H9 (cell line): Measurements from ENCODE around the gene TBCK. TPM values are rescaled to one million over a fixed set of nuclear protein-coding genes. Genes with fewer than 3 reads are reported as not detected.

ENCODE experiments used
- DNase-seq: peaks from one replicate; pipeline ENCODE4 v3.0.0-alpha.2; 2017
- H2AFZ ChIP-seq: one replicate; pipeline ENCODE4 v1.6.1; 2013; ENCODE audit warnings: mild to moderate bottlenecking, low read length, control low read depth, moderate library complexity
- H2AK5ac ChIP-seq: 2 replicates; pipeline ENCODE4 v1.6.1; 2013; ENCODE audit warnings: low read length, control low read depth, mixed read lengths; ENCODE audit not compliant: insufficient read length
- H2BK120ac ChIP-seq: one replicate; pipeline ENCODE4 v1.6.1; 2013; ENCODE audit warnings: low read depth, mild to moderate bottlenecking, low read length, control low read depth, inconsistent platforms; ENCODE audit not compliant: poor library complexity, severe bottlenecking
- H2BK12ac ChIP-seq: 2 replicates; pipeline ENCODE4 v1.6.1; 2013; ENCODE audit warnings: low read length, control low read depth, mixed read lengths, low read depth; ENCODE audit not compliant: insufficient read length
- H2BK15ac ChIP-seq: 2 replicates; pipeline ENCODE4 v1.6.1; 2013; ENCODE audit warnings: low read depth, low read length, control low read depth
- H2BK20ac ChIP-seq: one replicate; pipeline ENCODE4 v1.6.1; 2013; ENCODE audit warnings: low read depth, mild to moderate bottlenecking, low read length, control low read depth, inconsistent platforms; ENCODE audit not compliant: poor library complexity, severe bottlenecking
- H2BK5ac ChIP-seq: 2 replicates; pipeline ENCODE4 v1.6.1; 2013; ENCODE audit warnings: low read length, control low read depth, mixed read lengths; ENCODE audit not compliant: insufficient read length
- H3K14ac ChIP-seq: 2 replicates; pipeline ENCODE4 v1.6.1; 2013; ENCODE audit warnings: low read length, control low read depth; ENCODE audit not compliant: insufficient read depth
- H3K18ac ChIP-seq: 2 replicates; pipeline ENCODE4 v1.6.1; 2013; ENCODE audit warnings: low read depth, mild to moderate bottlenecking, mixed read lengths, low read length, control low read depth; ENCODE audit not compliant: insufficient read length
- H3K23ac ChIP-seq: 2 replicates; pipeline ENCODE4 v1.6.1; 2013; ENCODE audit warnings: low read length, control low read depth, mixed read lengths, low read depth; ENCODE audit not compliant: insufficient read length
- H3K23me2 ChIP-seq: 2 replicates; pipeline ENCODE4 v1.6.1; 2013; ENCODE audit warnings: low read depth, mild to moderate bottlenecking, mixed read lengths, low read length, control low read depth; ENCODE audit not compliant: insufficient read length, poor library complexity, severe bottlenecking
- H3K27ac ChIP-seq: 2 replicates; pipeline ENCODE4 v1.5.1; 2013; ENCODE audit warnings: low read length, control low read depth, mixed read lengths, low read depth; ENCODE audit not compliant: insufficient read length
- H3K27me3 ChIP-seq: 2 replicates; pipeline ENCODE4 v1.6.1; 2013; ENCODE audit warnings: low read length, control low read depth, inconsistent platforms; ENCODE audit not compliant: insufficient read depth
- H3K4ac ChIP-seq: 2 replicates; pipeline ENCODE4 v1.6.1; 2013; ENCODE audit warnings: low read depth, mild to moderate bottlenecking, control low read depth, inconsistent platforms, low read length, moderate library complexity
- H3K4me1 ChIP-seq: 2 replicates; pipeline ENCODE4 v1.6.1; 2013; ENCODE audit warnings: low read length, control low read depth, inconsistent platforms; ENCODE audit not compliant: insufficient read depth
- H3K4me2 ChIP-seq: 2 replicates; pipeline ENCODE4 v1.6.1; 2013; ENCODE audit warnings: low read length, control low read depth, mixed read lengths; ENCODE audit not compliant: insufficient read length, insufficient read depth
- H3K56ac ChIP-seq: 2 replicates; pipeline ENCODE4 v1.6.1; 2013; ENCODE audit warnings: low read depth, mild to moderate bottlenecking, mixed read lengths, low read length, control low read depth; ENCODE audit not compliant: insufficient read length
- H3K79me1 ChIP-seq: 2 replicates; pipeline ENCODE4 v1.6.1; 2013; ENCODE audit warnings: low read depth, mild to moderate bottlenecking, moderate library complexity, low read length, control low read depth, inconsistent platforms; ENCODE audit not compliant: insufficient read depth, poor library complexity, severe bottlenecking
- H3K79me2 ChIP-seq: 2 replicates; pipeline ENCODE4 v1.6.1; 2013; ENCODE audit warnings: low read length, control low read depth, inconsistent platforms; ENCODE audit not compliant: insufficient read depth
- H3K9ac ChIP-seq: 2 replicates; pipeline ENCODE4 v1.6.1; 2013; ENCODE audit warnings: low read length, control low read depth, mixed read lengths; ENCODE audit not compliant: insufficient read length; ENCODE audit errors: extremely low read depth
- H3K9me3 ChIP-seq: one replicate; pipeline ENCODE4 v1.6.1; 2013; ENCODE audit warnings: low read depth, low read length, inconsistent platforms; ENCODE audit not compliant: control insufficient read depth
- H3T11ph ChIP-seq: one replicate; pipeline ENCODE4 v1.6.1; 2013; ENCODE audit warnings: mild to moderate bottlenecking, low read length, control low read depth, inconsistent platforms
- H4K20me1 ChIP-seq: one replicate; pipeline ENCODE4 v1.6.1; 2013; ENCODE audit not compliant: control insufficient read depth, insufficient read length, insufficient read depth
- H4K5ac ChIP-seq: 2 replicates; pipeline ENCODE4 v1.6.1; 2013; ENCODE audit warnings: low read depth, mild to moderate bottlenecking, mixed read lengths, low read length, control low read depth; ENCODE audit not compliant: insufficient read length
- H4K8ac ChIP-seq: replicated peaks from 2 replicates; pipeline ENCODE4 v1.6.1; 2013; ENCODE audit warnings: low read length, control low read depth, mixed read lengths, low read depth; ENCODE audit not compliant: insufficient read length
- H4K91ac ChIP-seq: 2 replicates; pipeline ENCODE4 v1.6.1; 2013; ENCODE audit warnings: low read depth, mild to moderate bottlenecking, moderate library complexity, mixed read lengths, low read length, control low read depth; ENCODE audit not compliant: insufficient read length
- H3K27ac Mint-ChIP-seq, 3 experiments: 2 replicates in 2 of 3; 3 replicates in 1 of 3; pipeline ENCODE4 v1.8.0; 2020 to 2021; ENCODE audit warnings: mixed read lengths in 3 of 3, mild to moderate bottlenecking in 1 of 3, moderate library complexity in 1 of 3
- H3K27me3 Mint-ChIP-seq: 2 replicates; pipeline ENCODE4 v1.8.0; 2021; ENCODE audit warnings: low read depth, mild to moderate bottlenecking, moderate library complexity, mixed read lengths
- H3K36me3 Mint-ChIP-seq, 3 experiments: 2 replicates in 2 of 3; 3 replicates in 1 of 3; pipeline ENCODE4 v1.8.0; 2020 to 2021; ENCODE audit warnings: low read depth in 3 of 3, mixed read lengths in 3 of 3; ENCODE audit not compliant: insufficient read depth in 1 of 3
- H3K4me1 Mint-ChIP-seq, 2 experiments: 2 replicates each; pipeline ENCODE4 v1.8.0; 2020; ENCODE audit warnings: mixed read lengths in 2 of 2
- H3K4me3 Mint-ChIP-seq, 2 experiments: 2 replicates in 1 of 2; 3 replicates in 1 of 2; pipeline ENCODE4 v1.8.0; 2020 to 2021; ENCODE audit warnings: mild to moderate bottlenecking in 2 of 2, mixed read lengths in 2 of 2, moderate library complexity in 1 of 2
- H3K9me3 Mint-ChIP-seq, 2 experiments: 2 replicates in 1 of 2; 3 replicates in 1 of 2; pipeline ENCODE4 v1.8.0; 2020; ENCODE audit warnings: mild to moderate bottlenecking in 2 of 2, mixed read lengths in 2 of 2, moderate library complexity in 1 of 2
- WGBS: extraction: QIAGEN DNeasy Blood & Tissue Kit; methylation state at CpG from one replicate; pipeline ENCODE4 v1.1.7; 2013; ENCODE audit warnings: missing lambda C conversion rate, low lambda C conversion rate, mixed read lengths; ENCODE audit not compliant: insufficient read length; ENCODE audit errors: extremely low coverage; 5-methylcytosine and 5-hydroxymethylcytosine counted together
- total RNA-seq: library from RNA; stranded (reverse); gene quantifications from 2 replicates; pipeline ENCODE4 v1.2.1, GENCODE V29; 2021
- TF ChIP-seq, protein P1 (sequence below): fragments of 200-600 bp; sonication (generic); conservative IDR thresholded peaks from 3 replicates; pipeline ENCODE4 v1.8.0; 2021; ENCODE audit warnings: antibody characterized with exemption, mild to moderate bottlenecking

TBCK gene
- total RNA-seq, 1 experiment from 2014 or later, result 22.1 TPM

DNA sequence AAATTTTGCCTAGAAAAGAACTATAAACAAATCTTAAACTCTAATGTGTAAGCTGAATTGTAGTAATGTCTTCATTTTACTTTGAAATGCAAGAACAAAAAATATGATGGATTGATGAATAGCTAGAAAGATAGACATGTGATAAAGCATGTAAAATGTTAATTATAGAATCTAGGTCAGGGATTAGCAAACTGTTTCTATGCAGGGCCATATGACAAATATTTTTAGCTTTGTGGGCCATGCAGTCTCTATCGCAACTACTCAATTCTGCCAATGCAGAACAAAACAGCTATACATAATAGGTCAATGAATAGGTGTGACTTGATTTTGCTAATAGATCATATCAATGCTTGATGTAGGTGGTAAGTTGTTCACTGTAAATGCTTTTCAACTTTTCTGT, 75.3 kb downstream of the TBCK start:
- no peak overlapping the region for H3K4ac ChIP-seq
- H2BK15ac ChIP-seq, result no peak overlapping the region
- H2BK5ac ChIP-seq, result no peak overlapping the region
- Mint-ChIP-seq H3K27me3 (no peaks in the 10 kb centered on the region), H3K9me3 (no peaks in the 10 kb centered on the region; a peak in 1 of 5 replicates), H3K27ac (no peak overlapping the region), H3K4me3 (no peak overlapping the region), H3K4me1 (0 out of 4 replicates have a peak, but pooled peaks cover 0 to 2% of the 10 kb centered on the region in 2 experiments), H3K36me3 (peaks cover 2 to 5% (median 3%) of the 10 kb centered on the region in 3 experiments; a peak in 4 of 7 replicates)
- H3K9me3 ChIP-seq, result no peaks in the 10 kb centered on the region
- no peaks in the 10 kb centered on the region for H3K79me2 ChIP-seq
- H4K5ac ChIP-seq, result no peak overlapping the region
- H2BK20ac ChIP-seq, result no peak overlapping the region
- H3K9ac ChIP-seq, result no peak overlapping the region
- no peak overlapping the region for H4K91ac ChIP-seq
- H2AFZ ChIP-seq, result no peak overlapping the region
- H4K20me1 ChIP-seq, result no peaks in the 10 kb centered on the region
- H3K56ac ChIP-seq, result no peak overlapping the region
- H3K4me2 ChIP-seq, result no peak overlapping the region
- H2AK5ac ChIP-seq, result no peak overlapping the region
- no peak overlapping the region for H3K23ac ChIP-seq
- TF ChIP-seq, protein P1, sequence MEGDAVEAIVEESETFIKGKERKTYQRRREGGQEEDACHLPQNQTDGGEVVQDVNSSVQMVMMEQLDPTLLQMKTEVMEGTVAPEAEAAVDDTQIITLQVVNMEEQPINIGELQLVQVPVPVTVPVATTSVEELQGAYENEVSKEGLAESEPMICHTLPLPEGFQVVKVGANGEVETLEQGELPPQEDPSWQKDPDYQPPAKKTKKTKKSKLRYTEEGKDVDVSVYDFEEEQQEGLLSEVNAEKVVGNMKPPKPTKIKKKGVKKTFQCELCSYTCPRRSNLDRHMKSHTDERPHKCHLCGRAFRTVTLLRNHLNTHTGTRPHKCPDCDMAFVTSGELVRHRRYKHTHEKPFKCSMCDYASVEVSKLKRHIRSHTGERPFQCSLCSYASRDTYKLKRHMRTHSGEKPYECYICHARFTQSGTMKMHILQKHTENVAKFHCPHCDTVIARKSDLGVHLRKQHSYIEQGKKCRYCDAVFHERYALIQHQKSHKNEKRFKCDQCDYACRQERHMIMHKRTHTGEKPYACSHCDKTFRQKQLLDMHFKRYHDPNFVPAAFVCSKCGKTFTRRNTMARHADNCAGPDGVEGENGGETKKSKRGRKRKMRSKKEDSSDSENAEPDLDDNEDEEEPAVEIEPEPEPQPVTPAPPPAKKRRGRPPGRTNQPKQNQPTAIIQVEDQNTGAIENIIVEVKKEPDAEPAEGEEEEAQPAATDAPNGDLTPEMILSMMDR, result no peak
- no peak overlapping the region for H2BK120ac ChIP-seq
- no peak overlapping the region for H3K18ac ChIP-seq
- H3K27ac ChIP-seq, result no peak overlapping the region
- H3K14ac ChIP-seq, result no peak overlapping the region
- H3K79me1 ChIP-seq, result no peaks in the 10 kb centered on the region
- no peak for DNase-seq
- no peaks in the 10 kb centered on the region for H3K23me2 ChIP-seq
- H2BK12ac ChIP-seq, result no peak overlapping the region
- H3K27me3 ChIP-seq, result no peaks in the 10 kb centered on the region
- no peak overlapping the region for H3T11ph ChIP-seq
- H3K4me1 ChIP-seq, result no peaks in the 10 kb centered on the region
- no CpG with 5 or more reads among the region's 1 CpG for WGBS
- H4K8ac ChIP-seq, result no peak overlapping the region
